SK-N-SH treated with all-trans-retinoic acid at 6 μM for 48 hours (cell line): ENCODE data around the gene DEFB116.

ENCODE experiments used
- ATAC-seq: fragments of 200-7000 bp; cut with Tn5 transposase; 3 replicates; pipeline ENCODE4 v1.9.1; 2020; ENCODE audit warnings: mild to moderate bottlenecking, moderate library complexity
- BACH2 ChIP-seq: fragments of 250-450 bp; sonication (Bioruptor Pico); IDR thresholded peaks from 2 replicates; pipeline ENCODE4 v1.9.0; 2021; ENCODE audit warnings: mild to moderate bottlenecking, borderline replicate concordance
- CREB5 ChIP-seq: fragments of 250-450 bp; sonication (Bioruptor Pico); IDR thresholded peaks from 2 replicates; pipeline ENCODE4 v1.5.1; 2020; ENCODE audit warnings: low read depth, mild to moderate bottlenecking, moderate library complexity
- CSDC2 ChIP-seq: fragments of 250-450 bp; sonication (Bioruptor Pico); IDR thresholded peaks from 2 replicates; pipeline ENCODE4 v1.5.0; 2020; ENCODE audit warnings: mild to moderate bottlenecking, moderate library complexity
- CSRNP3 ChIP-seq: fragments of 250-450 bp; sonication (Bioruptor Pico); IDR thresholded peaks from 2 replicates; pipeline ENCODE4 v1.5.1; 2021; ENCODE audit warnings: mild to moderate bottlenecking, moderate library complexity
- ESRRG ChIP-seq: fragments of 250-450 bp; sonication (Bioruptor Pico); IDR thresholded peaks from 2 replicates; pipeline ENCODE4 v1.6.1; 2021; ENCODE audit warnings: mild to moderate bottlenecking
- ISL1 ChIP-seq: fragments of 250-450 bp; sonication (Bioruptor Pico); IDR thresholded peaks from 2 replicates; pipeline ENCODE4 v2.1.2; 2022; ENCODE audit warnings: mild to moderate bottlenecking, moderate library complexity
- OSR1 ChIP-seq: fragments of 250-450 bp; sonication (Bioruptor Pico); IDR thresholded peaks from 2 replicates; pipeline ENCODE4 v1.8.0; 2022; ENCODE audit warnings: moderate library complexity, mild to moderate bottlenecking, inconsistent platforms
- PATZ1 ChIP-seq: fragments of 250-450 bp; sonication (Bioruptor Pico); IDR thresholded peaks from 2 replicates; pipeline ENCODE4 v1.8.0; 2020; ENCODE audit warnings: mild to moderate bottlenecking, moderate library complexity, borderline replicate concordance
- PPARA ChIP-seq: fragments of 250-450 bp; sonication (Bioruptor Pico); IDR thresholded peaks from 2 replicates; pipeline ENCODE4 v1.5.0; 2020; ENCODE audit warnings: mild to moderate bottlenecking, borderline replicate concordance
- RARB ChIP-seq: fragments of 250-450 bp; sonication (Bioruptor Pico); IDR thresholded peaks from 2 replicates; pipeline ENCODE4 v1.8.0; 2021; ENCODE audit warnings: mild to moderate bottlenecking, moderate library complexity
- SNAI2 ChIP-seq: fragments of 250-450 bp; sonication (Bioruptor Pico); IDR thresholded peaks from 2 replicates; pipeline ENCODE4 v1.5.0; 2020; ENCODE audit warnings: mild to moderate bottlenecking, moderate library complexity
- TCF4 ChIP-seq: fragments of 250-450 bp; sonication (Bioruptor Pico); IDR thresholded peaks from 2 replicates; pipeline ENCODE4 v1.8.0; 2021; ENCODE audit warnings: mild to moderate bottlenecking, moderate library complexity, borderline replicate concordance
- TSHZ2 ChIP-seq: fragments of 250-450 bp; sonication (Bioruptor Pico); IDR thresholded peaks from 2 replicates; pipeline ENCODE4 v1.5.0; 2020; ENCODE audit warnings: mild to moderate bottlenecking, moderate library complexity
- ZC3H10 ChIP-seq: fragments of 250-450 bp; sonication (Bioruptor Pico); IDR thresholded peaks from 2 replicates; pipeline ENCODE4 v1.5.1; 2021; ENCODE audit warnings: mild to moderate bottlenecking, moderate library complexity
- ZFP3 ChIP-seq: fragments of 250-450 bp; sonication (Bioruptor Pico); IDR thresholded peaks from 2 replicates; pipeline ENCODE4 v1.5.0; 2020; ENCODE audit warnings: mild to moderate bottlenecking, moderate library complexity
- ZFP30 ChIP-seq: fragments of 450-650 bp; formaldehyde crosslinking; IDR thresholded peaks from 2 replicates; pipeline ENCODE4 v1.5.0; 2022; ENCODE audit warnings: mild to moderate bottlenecking, moderate library complexity
- ZNF565 ChIP-seq: fragments of 450-650 bp; formaldehyde crosslinking; conservative IDR thresholded peaks from 2 replicates; pipeline ENCODE4 v1.5.0; 2020; ENCODE audit warnings: low read depth, mild to moderate bottlenecking, moderate library complexity
- ZNF70 ChIP-seq: fragments of 450-650 bp; formaldehyde crosslinking; IDR thresholded peaks from 2 replicates; pipeline ENCODE4 v1.5.0; 2020; ENCODE audit warnings: mild to moderate bottlenecking, moderate library complexity
- ZNF8 ChIP-seq: fragments of 450-650 bp; formaldehyde crosslinking; IDR thresholded peaks from 2 replicates; pipeline ENCODE4 v1.5.0; 2020; ENCODE audit warnings: mild to moderate bottlenecking, moderate library complexity

DEFB116 gene

GRCh38 chr20:31308535-31309162, at the start of gene DEFB116:
Gene DEFB116, minus strand, starts transcription at chr20:31308585. Its CDS starts 0 bp downstream, at chr20:31308585.
- ATAC-seq, result no peak
- TF ChIP-seq CSRNP3 (CRISPR knock-in tag) (no peak), TCF4 (no peak), BACH2 (no peak), ZNF70 (CRISPR knock-in tag) (no peak), SNAI2 (CRISPR knock-in tag) (no peak), ZFP3 (CRISPR knock-in tag) (no peak), ZFP30 (CRISPR knock-in tag) (no peak), CSDC2 (no peak), PPARA (CRISPR knock-in tag) (no peak), ZNF565 (CRISPR knock-in tag) (no peak), ISL1 (CRISPR knock-in tag) (no peak), ZNF8 (CRISPR knock-in tag) (no peak), PATZ1 (CRISPR knock-in tag) (no peak), OSR1 (CRISPR knock-in tag) (no peak), CREB5 (no peak), RARB (no peak), ESRRG (CRISPR knock-in tag) (no peak), ZC3H10 (CRISPR knock-in tag) (no peak), TSHZ2 (CRISPR knock-in tag) (no peak)

- TF ChIP-seq OSR1 (CRISPR knock-in tag), result no peak
- TF ChIP-seq TSHZ2 (CRISPR knock-in tag), result no peak
- TF ChIP-seq ISL1 (CRISPR knock-in tag), result no peak
- TF ChIP-seq PPARA (CRISPR knock-in tag), result no peak
- TF ChIP-seq ZC3H10 (CRISPR knock-in tag), result no peak
- TF ChIP-seq CREB5, result no peak
- no peak for TF ChIP-seq ZNF70 (CRISPR knock-in tag)
- no peak for TF ChIP-seq ZNF565 (CRISPR knock-in tag)
- no peak for TF ChIP-seq CSDC2
- TF ChIP-seq ZNF8 (CRISPR knock-in tag), result no peak
- TF ChIP-seq RARB, result no peak
- TF ChIP-seq TCF4, result no peak
- no peak for TF ChIP-seq ZFP30 (CRISPR knock-in tag)
- TF ChIP-seq ZFP3 (CRISPR knock-in tag), result no peak
- no peak for ATAC-seq
Measured at GRCh38 chr20:31355981-31356380, 47.6 kb upstream of the DEFB116 start.
